Osteoblast (primary cell): ENCODE results near the gene CNGA3. TPM values are rescaled to one million over a fixed set of nuclear protein-coding genes. Genes with fewer than 3 reads are reported as not detected.

ENCODE experiments used
- DNase-seq: peaks from one replicate; pipeline ENCODE4 v3.0.0; 2011; ENCODE audit warnings: low spot score, mixed read lengths; ENCODE audit not compliant: insufficient read length; ENCODE audit errors: missing footprints
- H2AFZ ChIP-seq: 2 replicates; pipeline ENCODE4 v1.6.0; 2011; ENCODE audit warnings: mild to moderate bottlenecking, low read length
- H3K27ac ChIP-seq: 2 replicates; pipeline ENCODE4 v1.5.1; 2011; ENCODE audit warnings: mild to moderate bottlenecking, low read depth, low read length, moderate library complexity
- H3K27me3 ChIP-seq: 2 replicates; pipeline ENCODE4 v1.6.0; 2012; ENCODE audit warnings: mild to moderate bottlenecking, control low read depth, inconsistent platforms, low read length, moderate library complexity; ENCODE audit not compliant: insufficient read depth
- H3K36me3 ChIP-seq: 2 replicates; pipeline ENCODE4 v1.5.1; 2011; ENCODE audit warnings: mild to moderate bottlenecking, low read length, control low read depth, moderate library complexity; ENCODE audit not compliant: insufficient read depth
- H3K4me1 ChIP-seq: 2 replicates; pipeline ENCODE4 v1.5.1; 2011; ENCODE audit warnings: mild to moderate bottlenecking, low read length, control low read depth, moderate library complexity; ENCODE audit not compliant: insufficient read depth
- H3K4me2 ChIP-seq: 2 replicates; pipeline ENCODE4 v1.6.0; 2011; ENCODE audit warnings: mild to moderate bottlenecking, low read length; ENCODE audit not compliant: insufficient read depth
- H3K4me3 ChIP-seq: fragments of 200-600 bp; sonication (generic); 3 replicates; pipeline ENCODE4 v1.5.1; 2012; ENCODE audit warnings: mild to moderate bottlenecking, low read length, inconsistent platforms; ENCODE audit not compliant: insufficient read depth
- H3K79me2 ChIP-seq: 2 replicates; pipeline ENCODE4 v1.6.0; 2012; ENCODE audit warnings: mild to moderate bottlenecking, low read length, control low read depth, inconsistent platforms; ENCODE audit not compliant: insufficient read depth
- H3K9me3 ChIP-seq: 2 replicates; pipeline ENCODE4 v1.5.1; 2011; ENCODE audit warnings: low read depth, low read length, control low read depth
- H4K20me1 ChIP-seq: 2 replicates; pipeline ENCODE4 v1.6.0; 2012; ENCODE audit warnings: mild to moderate bottlenecking, low read length, control low read depth; ENCODE audit not compliant: insufficient read depth
- CTCF ChIP-seq: IDR thresholded peaks from 2 replicates; pipeline ENCODE4 v1.5.1; 2011; ENCODE audit warnings: mild to moderate bottlenecking, low read depth, low read length, moderate library complexity; ENCODE audit errors: extremely low read depth
- total RNA-seq: library from RNA; depleted of rRNA; stranded (reverse); fragments of >200 nt; gene quantifications from 2 replicates; pipeline ENCODE4 v1.2.3, GENCODE V29; 2012

CNGA3 gene
- total RNA-seq, 1 donor, result 0.36 TPM

- no peak for DNase-seq
- Histone ChIP-seq H3K27ac (no peak overlapping the region), H4K20me1 (no peaks in the 10 kb centered on the region), H3K9me3 (no peaks in the 10 kb centered on the region), H2AFZ (no peak overlapping the region), H3K27me3 (peaks cover 30% of the 10 kb centered on the region), H3K79me2 (no peaks in the 10 kb centered on the region), H3K4me1 (peaks cover 8% of the 10 kb centered on the region), H3K4me3 (no peak overlapping the region), H3K36me3 (no peaks in the 10 kb centered on the region), H3K4me2 (no peak overlapping the region)
- no peak for TF ChIP-seq CTCF
These were observed 35.2 kb downstream of the CNGA3 start for GRCh38 chr2:98381494-98381893.

- no peaks in the 10 kb centered on the region for H3K9me3 ChIP-seq
- no peaks in the 10 kb centered on the region for H3K79me2 ChIP-seq
- no peak overlapping the region for H2AFZ ChIP-seq
- DNase-seq, result no peak
- no peak overlapping the region for H3K4me3 ChIP-seq
- H3K4me2 ChIP-seq, result no peak overlapping the region
- H3K4me1 ChIP-seq, result peaks cover 8% of the 10 kb centered on the region
- H3K27me3 ChIP-seq, result peaks cover 31% of the 10 kb centered on the region
- no peaks in the 10 kb centered on the region for H4K20me1 ChIP-seq
- H3K27ac ChIP-seq, result no peak overlapping the region
- no peak for TF ChIP-seq CTCF
- H3K36me3 ChIP-seq, result no peaks in the 10 kb centered on the region
These were observed 35.8 kb downstream of the CNGA3 start for GRCh38 chr2:98382086-98382485.

GRCh38 chr2:98382739-98383138 lies 36.5 kb downstream of the CNGA3 start:
- no peaks in the 10 kb centered on the region for H3K36me3 ChIP-seq
- no peaks in the 10 kb centered on the region for H3K79me2 ChIP-seq
- no peak overlapping the region for H3K27ac ChIP-seq
- no peak for TF ChIP-seq CTCF
- no peaks in the 10 kb centered on the region for H3K9me3 ChIP-seq
- H2AFZ ChIP-seq, result no peak overlapping the region
- H4K20me1 ChIP-seq, result no peaks in the 10 kb centered on the region
- DNase-seq, result no peak
- no peak overlapping the region for H3K4me3 ChIP-seq
- peaks cover 8% of the 10 kb centered on the region for H3K4me1 ChIP-seq
- H3K27me3 ChIP-seq, result peaks cover 30% of the 10 kb centered on the region
- H3K4me2 ChIP-seq, result no peak overlapping the region

- peaks cover 30% of the 10 kb centered on the region for H3K27me3 ChIP-seq
- no peaks in the 10 kb centered on the region for H3K79me2 ChIP-seq
- H4K20me1 ChIP-seq, result no peaks in the 10 kb centered on the region
- H3K36me3 ChIP-seq, result no peaks in the 10 kb centered on the region
- H3K27ac ChIP-seq, result no peak overlapping the region
- H2AFZ ChIP-seq, result no peak overlapping the region
- H3K9me3 ChIP-seq, result no peaks in the 10 kb centered on the region
- H3K4me3 ChIP-seq, result no peak overlapping the region
- no peak overlapping the region for H3K4me2 ChIP-seq
- no peak for DNase-seq
- H3K4me1 ChIP-seq, result peaks cover 8% of the 10 kb centered on the region
- TF ChIP-seq CTCF, result no peak
These were observed 36.9 kb downstream of the CNGA3 start for GRCh38 chr2:98383166-98383565.
